SK-N-SH (cell line): ENCODE measurements around the gene LSP1. TPM values are rescaled to one million over a fixed set of nuclear protein-coding genes. Genes with fewer than 3 reads are reported as not detected.

Experiments used
- CTCF ChIA-PET: fragments of 300-600, 350-600 bp; formaldehyde crosslinking; extraction: SDS; loops from one replicate; lab custom pipeline; 2021; lab: Yijun Ruan, JAX
- POLR2A ChIA-PET: fragments of 350-600 bp; sonication (Branson Sonifier 250); formaldehyde crosslinking; extraction: SDS; loops from one replicate; lab custom pipeline; 2020; ENCODE audit warnings: antibody characterized with exemption, inconsistent platforms; lab: Yijun Ruan, JAX
- DNase-seq: peaks from one replicate; pipeline ENCODE4 v3.0.0; 2012
- H2AFZ ChIP-seq: fragments of 200-600 bp; sonication (generic); 2 replicates; pipeline ENCODE4 v1.8.1; 2016; ENCODE audit warnings: antibody characterized with exemption, mild to moderate bottlenecking, low read depth
- H3F3A ChIP-seq: fragments of 200-600 bp; sonication (generic); replicated peaks from 2 replicates; pipeline ENCODE3; 2016; ENCODE audit warnings: antibody characterized with exemption, mild to moderate bottlenecking; ENCODE audit not compliant: insufficient read depth
- H3K27ac ChIP-seq, 2 experiments: fragments of 200-500 bp in 1 of 2; fragments of 200-600 bp in 1 of 2; sonication (Bioruptor generic) in 1 of 2; sonication (generic), shearing (Covaris generic) in 1 of 2; 2 replicates each; pipeline versions ENCODE4 v1.5.1 to v1.6.1; 2014 to 2016; ENCODE audit warnings: low read depth in 2 of 2, inconsistent platforms in 1 of 2, low read length in 1 of 2, mild to moderate bottlenecking in 1 of 2, mixed read lengths in 1 of 2
- H3K27me3 ChIP-seq: fragments of 200-600 bp; sonication (generic), shearing (Covaris generic); 2 replicates; pipeline ENCODE4 v1.6.1; 2016; ENCODE audit warnings: mixed run types; ENCODE audit not compliant: insufficient read depth
- H3K36me3 ChIP-seq, 2 experiments: fragments of 200-500 bp in 1 of 2; fragments of 200-600 bp in 1 of 2; sonication (Bioruptor generic) in 1 of 2; sonication (generic) in 1 of 2; replicated peaks in 1 of 2; 2 replicates each; pipeline versions ENCODE3 to v1.5.1; 2014 to 2016; ENCODE audit warnings: low read length in 1 of 2, mild to moderate bottlenecking in 1 of 2; ENCODE audit not compliant: insufficient read depth in 2 of 2, control insufficient read depth in 1 of 2
- H3K4me1 ChIP-seq, 2 experiments: fragments of 200-500 bp in 1 of 2; fragments of 200-600 bp in 1 of 2; sonication (Bioruptor generic) in 1 of 2; sonication (generic), shearing (Covaris generic) in 1 of 2; 2 replicates each; pipeline versions ENCODE4 v1.5.1 to v1.6.1; 2014 to 2016; ENCODE audit warnings: low read depth in 1 of 2, low read length in 1 of 2, mixed run types in 1 of 2; ENCODE audit not compliant: insufficient read depth in 2 of 2, control insufficient read depth in 1 of 2
- H3K4me2 ChIP-seq: fragments of 200-600 bp; sonication (generic), shearing (Covaris generic); 2 replicates; pipeline ENCODE4 v1.6.1; 2017; ENCODE audit warnings: mixed run types
- H3K4me3 ChIP-seq, 2 experiments: fragments of 200-500 bp in 1 of 2; fragments of 200-600 bp in 1 of 2; sonication (Bioruptor generic) in 1 of 2; sonication (generic), shearing (Covaris generic) in 1 of 2; 2 replicates each; pipeline versions ENCODE4 v1.5.1 to v1.8.1; 2014 to 2016; ENCODE audit warnings: low read depth in 2 of 2, inconsistent platforms in 1 of 2, low read length in 1 of 2, mild to moderate bottlenecking in 1 of 2, mixed read lengths in 1 of 2, moderate library complexity in 1 of 2
- H3K79me2 ChIP-seq: fragments of 200-600 bp; sonication (generic); 2 replicates; pipeline ENCODE4 v1.8.1; 2017; ENCODE audit warnings: mild to moderate bottlenecking; ENCODE audit not compliant: insufficient read depth
- H3K9ac ChIP-seq: fragments of 200-600 bp; sonication (generic); 2 replicates; pipeline ENCODE4 v1.6.1; 2017; ENCODE audit warnings: mixed run types
- H3K9me2 ChIP-seq: fragments of 200-600 bp; sonication (generic); 2 replicates; pipeline ENCODE4 v1.6.1; 2017; ENCODE audit warnings: mixed run types
- H3K9me3 ChIP-seq: fragments of 200-600 bp; sonication (generic); 2 replicates; pipeline ENCODE4 v1.6.1; 2017; ENCODE audit warnings: mixed run types, mild to moderate bottlenecking, moderate library complexity
- H4K20me1 ChIP-seq: fragments of 200-600 bp; sonication (generic); 2 replicates; pipeline ENCODE4 v1.6.1; 2017; ENCODE audit warnings: mild to moderate bottlenecking, mixed run types; ENCODE audit not compliant: insufficient read depth
- ELF1 ChIP-seq: IDR thresholded peaks from 2 replicates; pipeline ENCODE4 v1.4.0; 2012
- EZH2phosphoT487 ChIP-seq: fragments of 200-600 bp; sonication (generic); IDR thresholded peaks from 2 replicates; pipeline ENCODE4 v1.6.1; 2017; ENCODE audit warnings: low read depth, mixed run types, mild to moderate bottlenecking, antibody characterized with exemption, moderate library complexity, borderline replicate concordance
- JUND ChIP-seq: IDR thresholded peaks from 2 replicates; pipeline ENCODE4 v1.4.0; 2012
- MEF2A ChIP-seq: IDR thresholded peaks from 2 replicates; pipeline ENCODE4 v1.4.0; 2012; ENCODE audit warnings: low read depth, borderline replicate concordance
- POLR2AphosphoS5 ChIP-seq: IDR thresholded peaks from 2 replicates; pipeline ENCODE4 v1.6.1; 2012; ENCODE audit warnings: low read depth, low read length
- RCOR1 ChIP-seq: fragments of 150-350 bp; IDR thresholded peaks from 2 replicates; pipeline ENCODE4 v1.6.1; 2017; ENCODE audit warnings: antibody characterized with exemption, low read length
- REST ChIP-seq: IDR thresholded peaks from 2 replicates; pipeline ENCODE4 v1.6.1; 2012; ENCODE audit warnings: mild to moderate bottlenecking, low read depth, low read length, moderate library complexity
- RXRA ChIP-seq: IDR thresholded peaks from 2 replicates; pipeline ENCODE4 v1.4.0; 2012; ENCODE audit warnings: low read depth, mild to moderate bottlenecking, borderline replicate concordance
- SMC3 ChIP-seq: IDR thresholded peaks from 2 replicates; pipeline ENCODE4 v1.6.1; 2012; ENCODE audit warnings: low read depth, low read length, improper control_type of control experiment
- TAF1 ChIP-seq: IDR thresholded peaks from 2 replicates; pipeline ENCODE4 v1.6.1; 2012; ENCODE audit warnings: low read depth, mild to moderate bottlenecking, low read length, moderate library complexity, borderline replicate concordance
- TCF12 ChIP-seq: IDR thresholded peaks from 2 replicates; pipeline ENCODE4 v1.4.0; 2012
- USF2 ChIP-seq: fragments of 150-350 bp; IDR thresholded peaks from 2 replicates; pipeline ENCODE4 v1.6.1; 2017; ENCODE audit warnings: antibody characterized with exemption, low read length, low read depth, borderline replicate concordance
- YY1 ChIP-seq: IDR thresholded peaks from 2 replicates; pipeline ENCODE4 v1.4.0; 2012; ENCODE audit warnings: low read depth, mild to moderate bottlenecking
- ZBTB33 ChIP-seq: IDR thresholded peaks from 2 replicates; pipeline ENCODE4 v1.4.0; 2012; ENCODE audit warnings: low read depth, borderline replicate concordance
- WGBS: methylation state at CpG from one replicate; pipeline ENCODE4 v1.1.6; 2017; ENCODE audit warnings: low lambda C conversion rate; 5-methylcytosine and 5-hydroxymethylcytosine counted together
- polyA plus RNA-seq, 3 experiments: library from polyadenylated mRNA; depleted of rRNA; stranded (reverse); fragments of >200 nt; gene quantifications; 2 replicates each; pipeline ENCODE4 v1.2.3, GENCODE V29; 2012
- TF ChIP-seq, protein P1 (sequence below): fragments of 150-350 bp; IDR thresholded peaks from 2 replicates; pipeline ENCODE4 v1.6.1; 2016; ENCODE audit warnings: mild to moderate bottlenecking, low read depth, low read length
- TF ChIP-seq, protein P2 (sequence below): IDR thresholded peaks from 2 replicates; pipeline ENCODE4 v1.4.0; 2012; ENCODE audit warnings: low read depth, borderline replicate concordance

Gene LSP1
- polyA plus RNA-seq, 1 of the 3 experiments (the other 2 are of a cell fraction), result 0.38 TPM

DNA sequence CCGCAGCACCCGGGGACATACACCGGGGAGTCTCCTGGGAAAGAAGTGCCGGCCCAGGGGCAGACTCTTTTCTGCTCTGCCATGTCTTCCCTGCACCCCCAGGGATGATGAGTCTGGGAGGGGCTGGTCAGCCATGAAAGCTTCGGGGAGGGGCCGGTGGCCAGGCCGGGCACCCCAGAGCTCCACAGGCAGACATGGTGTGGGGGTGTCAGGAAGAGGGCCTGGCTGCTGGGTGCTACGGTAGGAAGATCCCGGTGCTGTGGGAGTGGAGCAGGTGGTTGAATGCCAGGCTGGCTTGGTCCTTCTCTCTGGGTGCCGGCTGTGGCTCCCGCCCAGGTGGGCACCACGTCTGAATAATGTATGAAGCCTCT lies 17.4 kb downstream of the LSP1 start (continued):
- TF ChIP-seq SMC3, result no peak
- TF ChIP-seq TCF12, result no peak
- no peak for TF ChIP-seq REST

GRCh38 chr11:1870721-1871466 lies 18.0 kb downstream of the LSP1 start:
- Histone ChIP-seq H3K79me2 (no peaks in the 10 kb centered on the region), H3K27ac (no peak overlapping the region), H3K36me3 (no peaks in the 10 kb centered on the region), H3F3A (no peaks in the 10 kb centered on the region), H4K20me1 (no peaks in the 10 kb centered on the region), H3K9ac (no peak overlapping the region), H3K27me3 (no peaks in the 10 kb centered on the region), H3K4me3 (no peak overlapping the region), H3K9me3 (no peaks in the 10 kb centered on the region), H2AFZ (no peak overlapping the region), H3K9me2 (no peaks in the 10 kb centered on the region), H3K4me1 (peaks cover 0 to 33% of the 10 kb centered on the region in 2 experiments; a peak in 1 of 4 replicates), H3K4me2 (no peak overlapping the region)
- WGBS, result 84% methylated on average over 28 of the region's 50 CpGs
- ChIA-PET POLR2A (interaction anchor here (1.0 kb wide), 1 partner anchor 12 kb away, joined by 3 read pairs; no protein-coding TSS in a partner anchor), CTCF (interaction anchor here (1.4 to 2.9 kb wide), 3 partner anchors 12 to 177 kb away, joined by 5 to 15 read pairs (median 12); no protein-coding TSS in a partner anchor)
- no peak for DNase-seq
- TF ChIP-seq RCOR1, result no peak
- TF ChIP-seq, all 33 proteins: peak for 0

GRCh38 chr11:1871531-1871930 lies 18.6 kb downstream of the LSP1 start:
- Histone ChIP-seq H4K20me1 (no peaks in the 10 kb centered on the region), H3K4me2 (no peak overlapping the region), H3K9me2 (no peaks in the 10 kb centered on the region), H3K4me3 (no peak overlapping the region), H3F3A (no peaks in the 10 kb centered on the region), H3K27ac (no peak overlapping the region), H3K9ac (no peak overlapping the region), H3K27me3 (no peaks in the 10 kb centered on the region), H2AFZ (no peak overlapping the region), H3K36me3 (no peaks in the 10 kb centered on the region), H3K9me3 (no peaks in the 10 kb centered on the region), H3K79me2 (no peaks in the 10 kb centered on the region), H3K4me1 (peaks cover 0 to 39% of the 10 kb centered on the region in 2 experiments; a peak in 2 of 4 replicates)
- no peak for DNase-seq
- WGBS, result 89% methylated on average over 6 of the region's 15 CpGs
- ChIA-PET POLR2A (interaction anchor here (1.0 kb wide), 1 partner anchor 11 kb away, joined by 3 read pairs; no protein-coding TSS in a partner anchor), CTCF (interaction anchor here (2.9 kb wide), 1 partner anchor 178 kb away, joined by 15 read pairs; no protein-coding TSS in a partner anchor)
- TF ChIP-seq, protein P1, sequence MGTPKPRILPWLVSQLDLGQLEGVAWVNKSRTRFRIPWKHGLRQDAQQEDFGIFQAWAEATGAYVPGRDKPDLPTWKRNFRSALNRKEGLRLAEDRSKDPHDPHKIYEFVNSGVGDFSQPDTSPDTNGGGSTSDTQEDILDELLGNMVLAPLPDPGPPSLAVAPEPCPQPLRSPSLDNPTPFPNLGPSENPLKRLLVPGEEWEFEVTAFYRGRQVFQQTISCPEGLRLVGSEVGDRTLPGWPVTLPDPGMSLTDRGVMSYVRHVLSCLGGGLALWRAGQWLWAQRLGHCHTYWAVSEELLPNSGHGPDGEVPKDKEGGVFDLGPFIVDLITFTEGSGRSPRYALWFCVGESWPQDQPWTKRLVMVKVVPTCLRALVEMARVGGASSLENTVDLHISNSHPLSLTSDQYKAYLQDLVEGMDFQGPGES, result no peak
- TF ChIP-seq, protein P2, sequence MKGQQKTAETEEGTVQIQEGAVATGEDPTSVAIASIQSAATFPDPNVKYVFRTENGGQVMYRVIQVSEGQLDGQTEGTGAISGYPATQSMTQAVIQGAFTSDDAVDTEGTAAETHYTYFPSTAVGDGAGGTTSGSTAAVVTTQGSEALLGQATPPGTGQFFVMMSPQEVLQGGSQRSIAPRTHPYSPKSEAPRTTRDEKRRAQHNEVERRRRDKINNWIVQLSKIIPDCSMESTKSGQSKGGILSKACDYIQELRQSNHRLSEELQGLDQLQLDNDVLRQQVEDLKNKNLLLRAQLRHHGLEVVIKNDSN, result no peak
- TF ChIP-seq TAF1 (no peak), USF2 (no peak), RXRA (no peak), ZBTB33 (no peak), ELF1 (no peak), EZH2phosphoT487 (no peak), JUND (no peak), POLR2AphosphoS5 (no peak), MEF2A (no peak), YY1 (no peak)
